Mesothelial cell of epicardium (in vitro differentiated cells): ENCODE results near the gene LGALSL. TPM values are rescaled to one million over a fixed set of nuclear protein-coding genes. Genes with fewer than 3 reads are reported as not detected.

Experiments used
- DNase-seq, 2 experiments: peaks; one replicate each; pipeline ENCODE4 v3.0.0; 2021; ENCODE audit warnings: low spot score in 2 of 2; ENCODE audit not compliant: unreplicated experiment in 2 of 2
- H3K27ac Mint-ChIP-seq: 2 replicates; pipeline ENCODE4 v1.8.0; 2021; ENCODE audit warnings: mixed read lengths
- H3K27me3 Mint-ChIP-seq: 2 replicates; pipeline ENCODE4 v1.8.0; 2021; ENCODE audit warnings: low read depth, mixed read lengths
- H3K36me3 Mint-ChIP-seq: 2 replicates; pipeline ENCODE4 v1.8.0; 2021; ENCODE audit warnings: mixed read lengths
- H3K4me1 Mint-ChIP-seq: 2 replicates; pipeline ENCODE4 v1.8.0; 2021; ENCODE audit warnings: mixed read lengths
- H3K4me3 Mint-ChIP-seq: 2 replicates; pipeline ENCODE4 v1.8.0; 2021; ENCODE audit warnings: mild to moderate bottlenecking, moderate library complexity, mixed read lengths
- H3K9me3 Mint-ChIP-seq: 2 replicates; pipeline ENCODE4 v1.8.0; 2021; ENCODE audit warnings: mixed read lengths
- total RNA-seq: library from RNA; stranded (reverse); gene quantifications from 3 replicates; pipeline ENCODE4 v1.2.1, GENCODE V29; 2021
- TF ChIP-seq, protein P1 (sequence below): fragments of 200-600 bp; sonication (generic); IDR thresholded peaks from one replicate; pipeline ENCODE4 v1.5.0; 2021; ENCODE audit warnings: antibody characterized with exemption; ENCODE audit not compliant: unreplicated experiment

Gene LGALSL
- total RNA-seq, 1 donor from 2014 or later = 15.6 TPM

DNA sequence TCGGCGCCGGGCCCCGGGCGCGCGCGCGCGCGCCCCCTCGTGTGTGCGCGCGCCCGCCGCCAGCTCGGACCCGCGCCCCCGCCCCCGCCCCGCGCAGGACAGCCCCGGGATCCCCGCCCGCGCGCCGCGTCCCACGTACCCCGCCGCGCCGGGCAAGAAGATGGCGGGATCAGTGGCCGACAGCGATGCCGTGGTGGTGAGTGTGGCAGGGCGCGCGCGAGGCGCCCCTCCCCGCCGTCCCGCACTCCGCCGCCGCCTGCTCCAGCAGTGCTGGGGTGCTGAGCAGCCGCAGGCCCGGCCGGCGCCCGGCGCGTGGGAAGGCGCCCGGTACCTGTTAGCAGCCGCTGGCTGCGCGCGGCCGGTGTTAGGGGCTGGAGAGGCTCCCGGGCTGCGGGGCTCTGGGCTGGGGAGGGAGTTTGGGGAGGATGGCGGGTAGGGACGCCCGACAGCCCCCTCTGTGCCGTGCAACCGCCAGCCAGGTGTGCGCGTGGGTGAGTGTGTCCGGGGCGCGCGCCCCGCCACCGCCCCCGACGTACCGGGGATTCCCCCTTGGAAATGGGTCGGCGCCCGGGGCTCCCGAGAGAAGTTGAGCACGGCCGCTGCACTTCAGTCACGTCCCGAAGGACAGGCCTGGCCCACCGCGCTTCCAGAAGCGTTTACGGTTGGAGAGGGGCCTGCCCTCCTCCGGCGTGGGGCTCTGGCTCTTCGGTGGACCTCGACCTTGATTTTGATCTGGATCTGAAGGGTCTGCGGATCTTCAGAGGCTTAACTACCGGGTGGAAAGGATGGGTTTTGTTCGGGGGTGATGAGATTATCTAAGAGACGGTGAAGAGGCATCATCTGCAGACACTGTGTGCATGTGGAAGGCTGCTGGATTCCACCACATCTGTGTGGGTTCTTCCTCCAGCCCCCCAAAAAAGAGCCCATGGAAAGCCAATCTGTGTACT is 697 bp downstream of the LGALSL start:
- no peaks in the 10 kb centered on the region for H3K27me3 Mint-ChIP-seq
- H3K4me1 Mint-ChIP-seq = peaks cover 16% of the 10 kb centered on the region
- H3K9me3 Mint-ChIP-seq = no peaks in the 10 kb centered on the region
- DNase-seq = peak; percentile 50 to 75
- TF ChIP-seq, protein P1, sequence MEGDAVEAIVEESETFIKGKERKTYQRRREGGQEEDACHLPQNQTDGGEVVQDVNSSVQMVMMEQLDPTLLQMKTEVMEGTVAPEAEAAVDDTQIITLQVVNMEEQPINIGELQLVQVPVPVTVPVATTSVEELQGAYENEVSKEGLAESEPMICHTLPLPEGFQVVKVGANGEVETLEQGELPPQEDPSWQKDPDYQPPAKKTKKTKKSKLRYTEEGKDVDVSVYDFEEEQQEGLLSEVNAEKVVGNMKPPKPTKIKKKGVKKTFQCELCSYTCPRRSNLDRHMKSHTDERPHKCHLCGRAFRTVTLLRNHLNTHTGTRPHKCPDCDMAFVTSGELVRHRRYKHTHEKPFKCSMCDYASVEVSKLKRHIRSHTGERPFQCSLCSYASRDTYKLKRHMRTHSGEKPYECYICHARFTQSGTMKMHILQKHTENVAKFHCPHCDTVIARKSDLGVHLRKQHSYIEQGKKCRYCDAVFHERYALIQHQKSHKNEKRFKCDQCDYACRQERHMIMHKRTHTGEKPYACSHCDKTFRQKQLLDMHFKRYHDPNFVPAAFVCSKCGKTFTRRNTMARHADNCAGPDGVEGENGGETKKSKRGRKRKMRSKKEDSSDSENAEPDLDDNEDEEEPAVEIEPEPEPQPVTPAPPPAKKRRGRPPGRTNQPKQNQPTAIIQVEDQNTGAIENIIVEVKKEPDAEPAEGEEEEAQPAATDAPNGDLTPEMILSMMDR = no peak
- peak overlapping the region; percentile 80 for H3K4me3 Mint-ChIP-seq
- peak overlapping the region; percentile 71 for H3K27ac Mint-ChIP-seq
- H3K36me3 Mint-ChIP-seq = peaks cover 7% of the 10 kb centered on the region

DNA sequence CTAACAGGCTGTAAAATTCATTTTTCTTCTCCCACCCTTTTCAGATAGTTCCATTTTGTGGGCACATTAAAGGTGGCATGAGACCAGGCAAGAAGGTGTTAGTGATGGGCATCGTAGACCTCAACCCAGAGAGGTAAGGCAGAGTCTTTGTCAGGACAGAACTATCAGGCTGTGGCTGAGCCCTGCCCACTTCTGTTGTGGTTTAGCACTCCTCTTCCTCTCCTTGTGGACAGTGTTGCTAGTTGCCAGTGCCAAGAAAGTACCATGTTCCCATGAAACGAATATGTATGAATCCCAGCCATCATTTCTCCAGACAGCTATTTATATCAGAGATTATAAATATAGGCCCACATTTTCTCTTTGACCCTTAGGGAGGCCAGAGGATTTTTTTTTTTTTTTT is 1.6 kb downstream of the LGALSL start:
- H3K9me3 Mint-ChIP-seq = no peaks in the 10 kb centered on the region
- peak overlapping the region; percentile 71 for H3K27ac Mint-ChIP-seq
- DNase-seq = no peak
- peaks cover 7% of the 10 kb centered on the region for H3K36me3 Mint-ChIP-seq
- TF ChIP-seq, protein P1 = no peak
- H3K4me3 Mint-ChIP-seq = peak overlapping the region; percentile 80
- H3K27me3 Mint-ChIP-seq = no peaks in the 10 kb centered on the region
- peaks cover 16% of the 10 kb centered on the region for H3K4me1 Mint-ChIP-seq

- TF ChIP-seq, protein P1 = no peak
- no peak overlapping the region for H3K27ac Mint-ChIP-seq
- peaks cover 7% of the 10 kb centered on the region for H3K36me3 Mint-ChIP-seq
- no peak overlapping the region for H3K4me3 Mint-ChIP-seq
- DNase-seq = no peak
- peaks cover 18% of the 10 kb centered on the region for H3K4me1 Mint-ChIP-seq
- H3K9me3 Mint-ChIP-seq = no peaks in the 10 kb centered on the region
- H3K27me3 Mint-ChIP-seq = no peaks in the 10 kb centered on the region
Measured at GRCh38 chr2:64456293-64456692, 2.3 kb downstream of the LGALSL start.

DNA sequence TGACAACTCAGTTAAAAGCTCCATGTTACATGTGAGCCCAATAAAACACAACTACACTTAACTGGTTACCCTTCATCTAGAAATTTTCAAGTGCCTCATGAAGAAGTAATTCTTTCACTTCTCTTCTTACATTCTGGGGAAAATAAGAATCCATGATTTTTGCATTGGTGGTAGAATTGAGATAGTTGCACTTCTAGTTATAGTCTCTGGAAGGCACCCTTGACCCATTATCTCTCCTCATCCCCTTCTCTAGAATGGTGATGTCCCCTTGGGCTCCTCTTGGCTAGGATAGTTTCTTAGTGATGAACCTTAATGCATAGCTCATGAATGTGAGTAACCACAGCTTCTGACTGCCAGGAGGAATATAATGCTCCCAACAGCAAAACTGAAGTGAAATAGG is 3.6 kb downstream of the LGALSL start:
- no peaks in the 10 kb centered on the region for H3K9me3 Mint-ChIP-seq
- peaks cover 7% of the 10 kb centered on the region for H3K36me3 Mint-ChIP-seq
- peaks cover 27% of the 10 kb centered on the region for H3K4me1 Mint-ChIP-seq
- no peak overlapping the region for H3K27ac Mint-ChIP-seq
- TF ChIP-seq, protein P1 = no peak
- H3K27me3 Mint-ChIP-seq = no peaks in the 10 kb centered on the region
- no peak for DNase-seq
- no peak overlapping the region for H3K4me3 Mint-ChIP-seq

- Mint-ChIP-seq H3K36me3 (peaks cover 7% of the 10 kb centered on the region), H3K27ac (no peak overlapping the region), H3K4me1 (peaks cover 21% of the 10 kb centered on the region), H3K4me3 (no peak overlapping the region), H3K9me3 (no peaks in the 10 kb centered on the region), H3K27me3 (no peaks in the 10 kb centered on the region)
- DNase-seq = no peak
- TF ChIP-seq, protein P1 = no peak
Measured at GRCh38 chr2:64459575-64459974, 5.6 kb downstream of the LGALSL start.
